Upper lobe of left lung (tissue), 4 donors: ENCODE measurements around the gene BRF1.

Experiments
- CTCF ChIP-seq, 6 experiments: fragments of 450-650 bp in 4 of 6; fragments of 200-600 bp in 2 of 6; sonication (generic) in 2 of 6; IDR thresholded peaks; one replicate each; pipeline ENCODE4 v1.5.1; 2016 to 2019; ENCODE audit warnings: antibody characterized with exemption in 6 of 6
- POLR2A ChIP-seq, 4 donors: fragments of 450-650 bp; IDR thresholded peaks; one replicate each; pipeline ENCODE4 v1.5.1; 2016 to 2017; ENCODE audit warnings: antibody characterized with exemption in 4 of 4, mild to moderate bottlenecking in 2 of 4

GRCh38 chr14:105182296-105183020 is 118.3 kb downstream of the BRF1 start:
- no peak for TF ChIP-seq CTCF (IDR thresholded peaks at IDR 0.05)
- TF ChIP-seq POLR2A (IDR thresholded peaks at IDR 0.05): no peak
